GM12801 (cell line): ENCODE results near the gene STX3.

Experiments used
- TF ChIP-seq, protein P1 (sequence below): IDR thresholded peaks from one replicate; pipeline ENCODE4 v1.5.1; 2011; ENCODE audit warnings: control low read depth; ENCODE audit not compliant: insufficient read length; ENCODE audit errors: extremely low read depth

The STX3 gene

DNA sequence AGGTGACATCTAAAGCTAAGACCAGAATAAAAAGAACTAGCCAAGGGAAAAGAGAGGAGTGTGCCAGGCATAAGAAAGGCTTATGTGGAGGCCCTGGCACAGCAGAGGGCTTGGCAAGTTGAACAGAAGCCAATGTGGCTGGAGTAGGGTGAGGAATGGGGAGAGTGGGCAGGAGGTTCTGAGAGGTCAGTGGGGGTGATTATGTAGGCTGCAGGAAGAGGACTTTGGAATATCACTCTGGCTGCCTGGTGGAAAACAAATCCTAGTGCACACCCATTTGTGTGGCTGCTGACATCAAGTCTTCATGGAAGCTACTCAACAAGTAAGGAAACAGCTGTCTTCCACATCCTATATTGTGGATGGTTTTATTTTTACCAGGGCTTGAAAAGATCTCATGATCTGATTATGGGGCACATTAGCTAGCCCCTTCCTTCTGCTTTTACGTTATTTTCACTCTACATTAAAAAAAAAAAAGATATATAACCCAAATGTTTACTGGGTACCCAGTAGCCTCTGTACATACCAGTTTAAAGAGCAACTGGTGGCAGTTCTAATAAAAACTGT lies 52.0 kb downstream of the STX3 start:
- TF ChIP-seq, protein P1, sequence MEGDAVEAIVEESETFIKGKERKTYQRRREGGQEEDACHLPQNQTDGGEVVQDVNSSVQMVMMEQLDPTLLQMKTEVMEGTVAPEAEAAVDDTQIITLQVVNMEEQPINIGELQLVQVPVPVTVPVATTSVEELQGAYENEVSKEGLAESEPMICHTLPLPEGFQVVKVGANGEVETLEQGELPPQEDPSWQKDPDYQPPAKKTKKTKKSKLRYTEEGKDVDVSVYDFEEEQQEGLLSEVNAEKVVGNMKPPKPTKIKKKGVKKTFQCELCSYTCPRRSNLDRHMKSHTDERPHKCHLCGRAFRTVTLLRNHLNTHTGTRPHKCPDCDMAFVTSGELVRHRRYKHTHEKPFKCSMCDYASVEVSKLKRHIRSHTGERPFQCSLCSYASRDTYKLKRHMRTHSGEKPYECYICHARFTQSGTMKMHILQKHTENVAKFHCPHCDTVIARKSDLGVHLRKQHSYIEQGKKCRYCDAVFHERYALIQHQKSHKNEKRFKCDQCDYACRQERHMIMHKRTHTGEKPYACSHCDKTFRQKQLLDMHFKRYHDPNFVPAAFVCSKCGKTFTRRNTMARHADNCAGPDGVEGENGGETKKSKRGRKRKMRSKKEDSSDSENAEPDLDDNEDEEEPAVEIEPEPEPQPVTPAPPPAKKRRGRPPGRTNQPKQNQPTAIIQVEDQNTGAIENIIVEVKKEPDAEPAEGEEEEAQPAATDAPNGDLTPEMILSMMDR = no peak

DNA sequence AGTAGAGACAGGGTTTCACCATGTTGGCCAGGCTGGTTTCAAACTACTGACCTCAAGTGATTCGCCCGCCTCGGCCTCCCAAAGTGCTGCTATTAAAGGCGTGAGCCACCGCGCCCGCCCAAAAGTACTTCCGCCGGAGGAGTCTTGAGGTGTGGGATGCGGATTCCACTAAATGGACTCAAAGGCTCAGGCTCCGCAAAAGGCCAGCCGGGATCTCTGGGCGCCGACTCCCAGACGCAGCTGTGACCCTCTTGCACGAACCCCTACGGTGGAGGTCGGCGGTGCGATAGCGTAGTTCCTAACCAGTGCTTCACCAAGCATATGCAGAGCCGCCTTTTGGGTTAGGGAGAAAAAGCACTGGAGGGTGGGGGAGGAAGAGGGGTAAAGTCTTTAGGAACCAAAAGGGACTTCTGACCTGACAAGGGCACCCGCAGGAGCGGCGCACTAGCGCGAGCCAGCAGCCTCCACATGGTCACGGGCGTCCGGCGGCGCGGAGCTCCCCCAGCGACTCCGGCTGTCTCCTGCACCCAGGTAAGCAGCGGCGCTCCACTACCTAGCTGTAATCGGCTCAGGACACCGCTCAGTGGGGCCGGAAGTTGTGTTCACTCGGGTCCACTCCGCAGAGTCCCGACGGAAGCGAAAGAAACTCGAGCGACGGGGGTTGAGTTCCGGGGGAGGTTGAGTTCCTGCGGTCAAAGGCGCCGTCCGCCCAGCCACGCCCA lies 55.2 kb downstream of the STX3 start, which contains the start of gene MRPL16:
Gene MRPL16, minus strand, starts transcription at position 590 of the 722 bp plus-strand sequence. Its CDS starts 120 bp downstream, at position 470.
- TF ChIP-seq, protein P1 = no peak

DNA sequence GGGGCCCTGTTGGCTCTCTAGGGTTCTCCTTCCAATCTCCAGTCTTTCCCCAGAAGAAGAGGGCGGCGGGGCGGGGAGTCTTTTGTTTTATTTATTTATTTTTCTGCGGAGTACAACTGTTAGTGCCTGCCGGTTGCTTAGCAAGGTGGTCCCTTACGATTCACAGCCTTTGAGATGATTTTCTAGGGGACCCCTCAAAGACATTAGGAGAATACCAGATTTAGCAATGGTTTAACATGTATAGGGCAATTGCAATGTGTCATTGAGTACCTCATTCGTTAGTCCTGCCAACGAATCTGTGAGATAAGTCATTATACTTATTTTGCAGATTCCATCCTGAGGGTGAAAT lies 55.7 kb downstream of the STX3 start:
- TF ChIP-seq, protein P1 = no peak

DNA sequence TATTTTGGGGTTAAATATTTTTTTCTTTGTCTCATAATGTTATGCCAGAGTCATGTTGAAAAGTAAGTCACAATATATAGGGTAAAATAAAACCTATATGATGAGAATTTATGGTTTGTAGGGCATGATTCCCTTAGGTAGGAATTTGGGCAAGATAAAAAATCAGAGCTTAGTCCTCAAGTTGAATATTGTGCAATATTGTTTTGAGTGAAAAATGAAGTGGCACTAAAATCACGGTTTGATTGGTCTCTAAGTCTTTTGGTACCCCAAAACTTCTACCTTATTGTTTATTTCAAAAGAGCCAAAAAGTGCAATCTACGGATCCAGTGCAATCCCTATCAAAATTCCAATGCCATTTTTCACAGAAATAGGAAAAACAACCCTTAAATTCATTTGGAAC lies 57.0 kb downstream of the STX3 start:
- TF ChIP-seq, protein P1 = no peak

DNA sequence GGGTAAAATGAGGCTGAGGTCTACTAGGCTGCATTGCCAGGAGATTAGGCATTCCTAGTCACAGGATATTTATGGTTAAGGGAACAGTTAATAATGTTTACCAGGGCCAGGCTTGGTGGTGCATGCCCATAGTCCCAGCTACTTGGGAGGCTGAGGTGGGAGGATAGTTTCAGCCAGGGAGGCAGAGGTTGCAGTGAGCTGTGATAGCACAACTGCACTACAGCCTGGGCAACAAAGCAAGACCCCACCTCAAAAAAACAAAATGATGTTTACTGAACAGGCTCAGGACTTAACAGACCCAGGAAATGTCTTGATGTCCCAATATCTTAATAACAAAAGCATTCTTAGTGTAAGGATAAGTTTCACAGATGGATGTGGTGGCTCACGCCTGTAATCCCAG lies 58.2 kb downstream of the STX3 start:
- TF ChIP-seq, protein P1 = no peak

DNA sequence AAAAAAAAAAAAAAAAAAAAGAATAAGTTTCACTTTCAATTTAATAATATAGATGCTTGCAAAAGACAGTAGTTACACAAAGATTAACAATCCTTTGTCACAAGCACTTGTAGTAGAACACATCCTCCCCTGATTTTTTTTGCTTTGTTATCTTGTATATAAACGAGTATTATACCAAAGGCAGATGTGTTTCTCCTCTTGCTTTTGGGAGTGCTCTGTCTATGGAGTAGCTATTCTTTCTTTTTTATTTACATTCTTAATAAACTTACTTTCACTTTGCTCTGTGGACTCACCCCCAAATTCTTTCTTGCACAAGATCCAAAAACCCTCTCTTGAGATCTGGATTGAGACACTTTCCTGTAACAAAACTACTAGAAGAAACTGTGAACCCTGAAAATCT lies 58.8 kb downstream of the STX3 start:
- TF ChIP-seq, protein P1 = no peak

DNA sequence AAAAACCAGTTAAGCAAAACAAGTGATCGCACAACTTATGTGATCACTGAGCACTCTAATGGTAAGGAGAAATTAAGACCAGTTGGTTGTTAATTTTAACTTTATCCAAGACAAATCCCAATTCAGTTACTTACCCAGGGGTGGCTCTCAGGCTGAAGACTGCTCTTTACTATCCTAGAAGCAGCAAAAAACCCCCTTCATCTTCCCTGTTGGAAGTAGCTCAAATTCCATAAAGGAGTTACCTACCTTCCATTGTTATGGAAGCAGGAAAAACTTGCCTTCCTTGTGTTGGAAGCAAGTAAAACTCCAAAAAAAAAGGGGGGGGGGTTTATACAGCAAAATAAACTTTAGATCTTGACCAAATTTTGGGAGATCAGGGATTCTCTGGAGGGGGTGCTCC lies 60.6 kb downstream of the STX3 start:
- TF ChIP-seq, protein P1 = no peak
